HUES6 (cell line): ENCODE measurements around the gene RNASET2.
"Not testable (repeated sequence)": the region's sequence is repeated elsewhere in the genome, so short reads cannot be mapped to it uniquely, and the experiment has no call there.

Source experiments
- H3K27ac ChIP-seq: 2 replicates; pipeline ENCODE4 v1.7.0; 2013; ENCODE audit warnings: low read depth, mild to moderate bottlenecking, low read length, inconsistent platforms
- H3K27me3 ChIP-seq: 2 replicates; pipeline ENCODE4 v1.6.1; 2013; ENCODE audit warnings: low read length; ENCODE audit not compliant: control insufficient read depth, insufficient read depth
- H3K36me3 ChIP-seq: 2 replicates; pipeline ENCODE4 v1.6.1; 2013; ENCODE audit warnings: low read length; ENCODE audit not compliant: control insufficient read depth, insufficient read depth
- H3K4me1 ChIP-seq: 2 replicates; pipeline ENCODE4 v1.6.1; 2013; ENCODE audit warnings: low read length; ENCODE audit not compliant: control insufficient read depth, insufficient read depth
- H3K4me3 ChIP-seq: 2 replicates; pipeline ENCODE4 v1.5.1; 2013; ENCODE audit warnings: low read depth, low read length
- H3K9ac ChIP-seq: one replicate; pipeline ENCODE4 v1.6.1; 2013; ENCODE audit warnings: mild to moderate bottlenecking, low read length
- H3K9me3 ChIP-seq: 2 replicates; pipeline ENCODE4 v1.6.1; 2013; ENCODE audit warnings: low read depth, low read length; ENCODE audit not compliant: control insufficient read depth, insufficient read depth

Gene RNASET2

DNA sequence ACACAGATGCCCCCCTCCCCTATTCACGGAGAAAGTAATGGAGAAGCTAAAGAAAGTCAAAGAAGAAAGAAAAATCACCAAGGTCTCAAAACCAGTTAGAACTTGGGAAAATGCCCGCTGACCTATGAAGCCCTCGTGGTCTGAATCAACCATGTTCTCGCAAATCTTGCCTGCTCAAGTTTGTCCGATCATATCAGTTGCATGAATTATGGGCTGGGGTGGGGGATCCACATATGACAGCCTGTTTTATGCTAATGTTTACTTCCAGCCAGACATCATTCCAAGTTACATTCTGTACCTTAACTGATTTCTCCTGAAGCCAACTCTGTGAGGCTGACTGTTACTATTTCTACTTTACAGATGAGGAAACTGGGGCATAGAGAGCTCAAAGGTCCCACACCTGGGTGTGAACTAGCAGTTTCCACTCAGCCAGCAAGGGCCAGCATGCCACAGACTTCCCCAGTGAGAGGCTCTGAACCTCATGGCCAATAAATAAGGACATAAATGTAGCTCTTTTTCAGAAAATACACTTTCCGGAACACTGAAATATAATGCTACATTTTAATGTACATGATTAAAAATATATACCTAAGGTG, 2.1 kb downstream of the RNASET2 start:
- no peak overlapping the region for H3K4me3 ChIP-seq

DNA sequence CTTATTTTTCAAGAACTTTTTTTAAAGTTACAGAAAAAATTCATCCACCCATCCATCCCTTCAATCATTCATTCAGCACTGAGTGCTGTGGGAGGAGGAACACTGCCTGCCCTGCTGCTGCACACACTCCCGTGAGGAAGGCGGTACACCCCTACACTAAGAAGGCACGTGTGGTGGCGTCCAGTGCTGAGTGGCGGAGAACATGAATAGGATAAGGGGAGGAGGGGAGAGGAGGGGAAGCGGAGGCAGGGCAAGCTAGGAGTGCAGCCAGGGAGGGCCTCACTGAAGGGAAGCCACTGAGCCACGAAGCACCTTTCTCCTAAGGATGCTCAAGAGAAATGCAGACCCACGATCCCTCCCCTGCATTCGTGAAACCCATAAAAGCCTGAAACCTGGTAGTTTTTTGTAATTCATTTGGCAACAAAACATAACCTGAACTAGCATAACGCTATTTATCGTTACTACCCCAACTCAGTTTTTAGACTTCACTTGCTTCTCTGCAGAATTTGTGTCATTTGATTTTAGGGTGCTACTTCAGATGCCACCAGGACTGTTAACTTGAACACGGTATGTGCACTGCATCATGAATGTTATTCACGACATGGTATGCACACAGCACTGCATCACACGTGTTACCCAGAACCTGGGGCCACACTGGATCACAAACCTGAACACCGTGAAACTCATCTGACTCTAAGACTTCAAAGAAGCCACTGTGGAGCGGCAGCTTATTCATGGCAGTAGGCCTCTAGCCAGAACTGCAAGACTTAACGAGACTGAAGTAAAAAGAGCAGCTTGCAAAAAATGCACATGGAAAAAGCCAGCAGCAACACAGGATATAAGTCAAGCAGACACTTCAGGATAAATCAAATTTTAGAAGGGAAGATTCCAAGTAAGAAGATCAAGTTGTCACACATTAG, 3.5 kb downstream of the RNASET2 start:
- peaks cover 37% of the 10 kb centered on the region for H3K4me1 ChIP-seq
- no peak overlapping the region for H3K27ac ChIP-seq
- H3K9ac ChIP-seq, result no peak overlapping the region
- no peak overlapping the region for H3K4me3 ChIP-seq
- peaks cover 9% of the 10 kb centered on the region for H3K27me3 ChIP-seq
- H3K36me3 ChIP-seq, result no peaks in the 10 kb centered on the region
- H3K9me3 ChIP-seq, result no peaks in the 10 kb centered on the region

More for the DNA sequence above, 2.1 kb downstream of the RNASET2 start:
- H3K4me1 ChIP-seq, result peaks cover 43% of the 10 kb centered on the region
- no peaks in the 10 kb centered on the region for H3K36me3 ChIP-seq
- H3K27ac ChIP-seq, result no peak overlapping the region
- peaks cover 9% of the 10 kb centered on the region for H3K27me3 ChIP-seq
- H3K9me3 ChIP-seq, result no peaks in the 10 kb centered on the region
- no peak overlapping the region for H3K9ac ChIP-seq

DNA sequence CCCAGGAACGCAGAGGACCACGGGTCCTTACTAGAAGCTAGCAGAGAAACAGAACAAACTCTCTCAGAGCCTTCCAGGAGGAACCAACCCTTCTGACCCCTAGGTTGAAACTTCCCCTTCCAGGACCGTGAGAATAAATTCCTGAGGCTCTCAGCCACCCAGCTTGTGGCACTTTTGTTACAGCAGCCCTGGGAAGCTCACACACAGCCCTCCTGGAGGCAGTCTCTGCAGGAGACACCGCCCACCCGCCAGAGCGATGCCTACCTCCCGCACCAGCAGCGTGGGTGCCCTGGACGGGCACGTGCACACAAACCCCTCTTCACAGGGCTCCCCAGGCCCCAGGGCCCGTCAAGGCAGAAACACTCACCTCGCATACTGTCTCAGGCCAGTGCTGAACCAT, 4.2 kb downstream of the RNASET2 start:
- Histone ChIP-seq H3K27me3 (peaks cover 9% of the 10 kb centered on the region), H3K4me1 (peaks cover 30% of the 10 kb centered on the region), H3K9ac (no peak overlapping the region), H3K9me3 (no peaks in the 10 kb centered on the region), H3K27ac (no peak overlapping the region), H3K36me3 (peaks cover under 1% of the 10 kb centered on the region; the same call in 1 of the 2 replicates), H3K4me3 (no peak overlapping the region)

DNA sequence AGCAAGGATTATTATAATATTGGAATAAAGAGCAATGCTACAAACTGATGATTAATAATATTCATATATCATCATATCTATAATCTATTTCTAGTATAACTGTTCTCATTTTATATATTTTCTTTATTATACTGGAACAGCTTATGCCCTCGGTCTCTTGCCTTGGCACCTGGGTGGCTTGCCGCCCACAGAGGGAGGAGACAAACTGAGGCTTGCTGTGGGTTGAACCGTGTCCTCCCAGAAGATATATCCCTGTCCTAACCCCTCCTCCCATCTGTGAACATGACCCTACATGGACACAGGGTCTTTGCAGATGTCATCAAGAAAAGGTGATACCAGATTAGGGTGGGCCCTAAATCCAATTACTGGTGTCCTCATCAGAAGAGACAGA, 4.7 kb downstream of the RNASET2 start:
- Histone ChIP-seq H3K4me1 (peaks cover 29% of the 10 kb centered on the region), H3K27ac (no peak overlapping the region), H3K36me3 (peaks cover 3% of the 10 kb centered on the region; the same call in 1 of the 2 replicates), H3K9ac (no peak overlapping the region), H3K27me3 (peaks cover 9% of the 10 kb centered on the region), H3K4me3 (no peak overlapping the region), H3K9me3 (no peaks in the 10 kb centered on the region)

DNA sequence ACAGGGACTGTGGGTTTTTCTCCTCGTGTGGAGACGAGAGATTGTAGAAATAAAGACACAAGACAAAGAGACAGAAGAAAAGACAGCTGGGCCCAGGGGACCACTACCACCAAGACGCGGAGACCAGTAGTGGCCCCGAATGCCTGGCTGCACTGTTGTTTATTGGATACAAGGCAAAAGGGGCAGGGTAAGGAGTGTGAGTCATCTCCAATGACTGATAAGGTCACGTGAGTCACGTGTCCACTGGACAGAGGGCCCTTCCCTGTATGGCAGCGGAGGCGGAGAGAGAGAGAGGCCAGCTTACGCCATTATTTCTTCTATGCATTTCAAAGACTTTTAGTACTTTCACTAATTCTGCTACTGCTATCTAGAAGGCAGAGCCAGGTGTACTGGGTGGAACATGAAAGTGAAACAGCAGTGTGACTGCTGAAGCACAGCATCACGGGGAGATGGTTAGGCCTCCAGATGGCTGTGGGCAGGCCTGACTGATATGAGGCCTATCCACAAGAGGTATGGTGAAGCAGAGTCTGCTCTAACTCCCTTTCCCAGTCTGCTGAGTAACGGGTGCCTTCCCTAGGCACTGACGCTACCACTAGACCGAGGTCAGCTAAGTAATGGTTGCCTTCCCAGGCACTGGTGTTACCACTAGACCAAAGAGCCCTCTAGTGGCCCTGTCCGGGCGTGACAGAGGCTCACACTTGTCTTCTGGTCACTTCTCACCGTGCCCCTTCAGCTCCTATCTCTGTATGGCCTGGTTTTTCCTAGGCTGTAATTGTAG, 5.3 kb downstream of the RNASET2 start:
- not testable (repeated sequence) for H3K4me3 ChIP-seq, H3K27ac ChIP-seq
- peak overlapping the region; percentile 64 for H3K9ac ChIP-seq

DNA sequence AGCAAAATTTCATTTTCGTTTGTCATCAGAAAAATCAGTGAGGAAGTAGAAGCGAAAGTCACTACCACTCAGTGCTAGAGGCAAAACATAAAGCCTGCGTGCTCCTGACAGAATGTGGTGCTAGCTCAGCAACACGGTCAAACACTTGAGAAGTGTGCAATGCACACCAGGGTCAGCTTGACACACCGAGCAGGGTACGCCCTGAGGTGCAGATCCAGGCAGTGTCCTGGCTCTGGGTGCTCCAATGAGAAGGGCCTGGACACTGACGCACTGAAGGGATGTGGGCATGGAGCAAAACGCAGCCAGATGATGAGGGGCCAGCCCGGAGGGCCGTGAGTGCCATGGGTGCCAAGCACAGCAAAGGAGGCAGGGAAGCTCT, 5.9 kb downstream of the RNASET2 start:
- peak overlapping the region; percentile 24; the same call in 1 of the 2 replicates for H3K4me3 ChIP-seq
- peak overlapping the region; percentile 64 for H3K9ac ChIP-seq

More for the DNA sequence above, 5.3 kb downstream of the RNASET2 start:
- H3K27me3 ChIP-seq, H3K9me3 ChIP-seq, H3K36me3 ChIP-seq: not testable (repeated sequence)
- peaks cover 29% of the 10 kb centered on the region for H3K4me1 ChIP-seq

DNA sequence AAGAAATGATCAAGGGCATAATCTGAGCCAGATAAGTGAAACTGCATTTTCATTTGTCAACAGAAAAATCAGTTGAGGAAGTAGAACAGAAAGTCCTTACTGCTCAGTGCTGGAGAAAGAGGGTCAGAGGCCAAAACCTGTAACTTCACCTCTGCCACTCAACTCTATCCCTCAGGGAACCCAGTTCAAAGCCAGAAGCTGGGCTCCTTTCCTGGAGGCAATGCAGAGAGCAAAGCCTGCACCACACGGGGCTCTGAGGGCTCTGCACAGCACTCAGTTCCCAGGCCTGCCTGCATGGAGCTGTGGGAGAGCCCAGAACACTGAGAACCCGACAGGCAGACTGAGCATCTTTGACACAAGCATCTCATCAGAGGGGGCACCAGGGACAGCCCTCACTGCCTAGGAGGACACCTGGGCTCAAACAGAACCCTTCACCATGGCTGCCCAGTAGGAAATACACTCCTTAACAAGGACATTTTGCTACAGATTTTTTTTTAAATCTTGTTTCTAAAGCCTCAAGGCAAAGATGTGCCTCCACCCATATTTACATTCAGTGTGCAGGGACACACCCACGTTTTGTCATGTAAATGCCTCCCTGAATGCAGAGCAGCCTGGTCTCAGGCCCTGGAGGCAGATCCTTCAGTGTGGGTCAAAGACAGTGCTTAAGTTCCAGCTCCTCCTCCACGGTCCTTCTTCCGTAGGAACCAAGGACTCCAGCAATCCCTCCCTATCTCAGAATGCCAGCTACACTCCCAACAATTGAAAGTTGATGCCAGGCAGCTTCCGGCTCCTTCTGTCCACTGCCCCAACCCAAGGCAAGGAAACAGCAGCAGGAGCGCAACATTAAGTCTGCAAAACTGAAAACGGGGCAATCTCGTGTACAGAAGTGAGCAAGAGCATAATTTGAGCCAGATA, 6.6 kb downstream of the RNASET2 start:
- Histone ChIP-seq H3K9ac (peak overlapping the region; percentile 64), H3K36me3 (peaks cover 17% of the 10 kb centered on the region; the same call in 1 of the 2 replicates), H3K27me3 (no peaks in the 10 kb centered on the region), H3K9me3 (no peaks in the 10 kb centered on the region), H3K27ac (peak overlapping the region; percentile 32; the same call in 1 of the 2 replicates), H3K4me3 (peak overlapping the region; percentile 24; the same call in 1 of the 2 replicates), H3K4me1 (peaks cover 21% of the 10 kb centered on the region)

More for the DNA sequence above, 5.9 kb downstream of the RNASET2 start:
- Histone ChIP-seq H3K9me3 (no peaks in the 10 kb centered on the region), H3K27me3 (peaks cover 4% of the 10 kb centered on the region), H3K36me3 (peaks cover 12% of the 10 kb centered on the region; the same call in 1 of the 2 replicates), H3K4me1 (peaks cover 26% of the 10 kb centered on the region), H3K27ac (peak overlapping the region; percentile 32; the same call in 1 of the 2 replicates)

DNA sequence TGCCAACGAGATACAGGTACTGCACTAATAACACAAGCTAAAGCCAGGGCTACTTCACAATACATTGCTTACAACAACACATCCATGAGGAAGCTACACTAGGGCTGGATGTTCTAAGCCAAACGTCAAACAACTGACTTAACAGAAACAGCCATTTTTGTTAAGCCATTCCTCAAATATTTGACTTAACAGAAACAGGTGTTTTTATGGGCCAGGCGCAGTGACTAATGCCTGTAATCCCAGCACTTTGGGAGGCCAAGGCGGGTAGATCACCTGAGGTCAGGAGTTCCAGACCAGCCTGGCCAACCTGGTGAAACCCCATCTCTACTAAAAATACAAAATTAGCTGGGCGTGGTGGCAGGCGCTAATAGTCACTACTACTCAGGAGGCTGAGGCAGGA, 7.6 kb downstream of the RNASET2 start:
- not testable (repeated sequence) for H3K9me3 ChIP-seq, H3K27me3 ChIP-seq, H3K27ac ChIP-seq, H3K4me3 ChIP-seq, H3K9ac ChIP-seq
- Histone ChIP-seq H3K4me1 (peaks cover 21% of the 10 kb centered on the region), H3K36me3 (peaks cover 17% of the 10 kb centered on the region; the same call in 1 of the 2 replicates)

DNA sequence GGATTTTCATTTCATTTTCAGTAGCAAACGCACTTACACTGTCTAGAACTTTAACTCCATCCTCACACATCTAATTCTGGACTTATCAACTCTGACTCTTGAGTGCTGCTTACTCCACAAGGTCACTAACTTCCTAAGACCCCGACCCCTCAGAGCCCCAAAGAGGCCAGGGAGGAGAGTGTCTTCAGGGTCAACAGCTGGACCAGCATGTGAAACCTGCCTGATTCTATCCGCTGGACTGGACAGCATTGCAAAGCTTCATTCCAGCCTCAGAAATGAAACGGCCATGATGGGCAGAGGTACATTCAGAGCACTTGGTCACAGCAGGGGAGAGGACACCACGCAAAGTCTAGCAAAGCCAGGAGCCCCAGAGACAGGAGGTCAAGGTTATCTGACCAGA, 9.1 kb downstream of the RNASET2 start:
- H3K36me3 ChIP-seq, result peaks cover 19% of the 10 kb centered on the region; the same call in 1 of the 2 replicates
- H3K4me3 ChIP-seq, result no peak overlapping the region
- H3K4me1 ChIP-seq, result peaks cover 21% of the 10 kb centered on the region
- no peak overlapping the region for H3K27ac ChIP-seq
- no peak overlapping the region for H3K9ac ChIP-seq
- H3K27me3 ChIP-seq, result no peaks in the 10 kb centered on the region
- H3K9me3 ChIP-seq, result no peaks in the 10 kb centered on the region

DNA sequence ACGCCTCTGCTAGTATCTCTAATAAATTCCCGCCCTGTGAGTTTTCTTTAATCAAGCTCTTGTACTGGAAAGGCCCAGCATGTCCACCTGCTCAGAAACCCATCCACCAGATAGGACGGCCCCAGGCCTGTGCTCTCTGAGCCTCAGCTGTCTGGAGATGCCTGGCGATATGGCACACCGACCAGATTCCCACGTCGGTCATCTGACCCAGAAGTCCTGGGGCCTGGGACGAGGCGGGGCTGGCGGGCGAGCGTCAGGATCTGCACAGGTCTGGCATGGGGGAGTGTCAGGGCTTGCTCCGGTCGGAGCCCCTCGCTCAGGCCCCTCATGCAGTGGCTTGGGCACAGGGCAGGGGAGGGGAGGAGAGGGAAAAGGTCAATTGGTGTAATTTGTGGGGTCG, 10.2 kb downstream of the RNASET2 start:
- H3K9ac ChIP-seq, result no peak overlapping the region
- H3K4me1 ChIP-seq, result peaks cover 17% of the 10 kb centered on the region
- no peaks in the 10 kb centered on the region for H3K27me3 ChIP-seq
- no peak overlapping the region for H3K27ac ChIP-seq
- no peak overlapping the region for H3K4me3 ChIP-seq
- peaks cover 21% of the 10 kb centered on the region for H3K36me3 ChIP-seq
- no peaks in the 10 kb centered on the region for H3K9me3 ChIP-seq
